BLaER1 (cell line): ENCODE measurements around the gene GPAM.

ENCODE experiments used
- H3K27ac ChIP-seq: shearing (Covaris generic); formaldehyde crosslinking; 2 replicates; pipeline ENCODE4 v1.8.1; 2022
- H3K27me3 ChIP-seq: shearing (Covaris generic); formaldehyde crosslinking; 2 replicates; pipeline ENCODE4 v1.8.1; 2022
- H3K36me3 ChIP-seq: shearing (Covaris generic); formaldehyde crosslinking; 2 replicates; pipeline ENCODE4 v1.8.1; 2022
- H3K4me1 ChIP-seq: shearing (Covaris generic); formaldehyde crosslinking; 2 replicates; pipeline ENCODE4 v1.8.1; 2022
- H3K4me2 ChIP-seq: shearing (Covaris generic); formaldehyde crosslinking; 2 replicates; pipeline ENCODE4 v1.8.1; 2022
- H3K4me3 ChIP-seq: shearing (Covaris generic); formaldehyde crosslinking; 2 replicates; pipeline ENCODE4 v1.8.1; 2022
- H3K9ac ChIP-seq: shearing (Covaris generic); formaldehyde crosslinking; 2 replicates; pipeline ENCODE4 v1.8.1; 2022
- H3K9me3 ChIP-seq: shearing (Covaris generic); formaldehyde crosslinking; 2 replicates; pipeline ENCODE4 v1.8.1; 2022
- H4K20me1 ChIP-seq: shearing (Covaris generic); formaldehyde crosslinking; 2 replicates; pipeline ENCODE4 v1.8.1; 2022
- Cebpa-rat ChIP-seq: shearing (Covaris generic); IDR thresholded peaks from 2 replicates; pipeline ENCODE4 v1.8.1; 2022

The GPAM gene

DNA sequence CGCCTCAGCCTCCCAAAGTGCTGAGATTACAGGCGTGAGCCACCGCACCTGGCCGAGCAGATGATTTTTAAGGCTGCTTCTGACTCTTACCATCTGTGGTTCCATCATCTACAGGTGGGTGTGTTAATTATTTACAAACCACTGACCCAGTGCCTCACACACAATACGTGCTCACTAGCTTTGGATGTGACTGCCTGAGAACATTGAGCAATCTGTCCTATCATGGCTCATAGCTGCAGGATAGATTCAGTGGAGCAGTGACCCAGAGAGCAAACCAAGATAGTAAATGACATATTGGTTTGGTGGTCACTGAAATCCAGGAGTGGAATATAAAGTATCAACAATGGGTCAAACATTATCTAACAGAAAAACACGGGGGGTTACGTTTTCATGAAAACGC, 24.1 kb downstream of the GPAM start:
- H3K27me3 ChIP-seq = no peaks in the 10 kb centered on the region
- no peaks in the 10 kb centered on the region for H4K20me1 ChIP-seq
- H3K9ac ChIP-seq = no peak overlapping the region
- H3K4me2 ChIP-seq = no peak overlapping the region
- H3K4me1 ChIP-seq = no peaks in the 10 kb centered on the region
- no peak overlapping the region for H3K4me3 ChIP-seq
- no peak for TF ChIP-seq Cebpa-rat
- no peak overlapping the region for H3K27ac ChIP-seq
- no peaks in the 10 kb centered on the region for H3K9me3 ChIP-seq
- peaks cover 91% of the 10 kb centered on the region for H3K36me3 ChIP-seq

DNA sequence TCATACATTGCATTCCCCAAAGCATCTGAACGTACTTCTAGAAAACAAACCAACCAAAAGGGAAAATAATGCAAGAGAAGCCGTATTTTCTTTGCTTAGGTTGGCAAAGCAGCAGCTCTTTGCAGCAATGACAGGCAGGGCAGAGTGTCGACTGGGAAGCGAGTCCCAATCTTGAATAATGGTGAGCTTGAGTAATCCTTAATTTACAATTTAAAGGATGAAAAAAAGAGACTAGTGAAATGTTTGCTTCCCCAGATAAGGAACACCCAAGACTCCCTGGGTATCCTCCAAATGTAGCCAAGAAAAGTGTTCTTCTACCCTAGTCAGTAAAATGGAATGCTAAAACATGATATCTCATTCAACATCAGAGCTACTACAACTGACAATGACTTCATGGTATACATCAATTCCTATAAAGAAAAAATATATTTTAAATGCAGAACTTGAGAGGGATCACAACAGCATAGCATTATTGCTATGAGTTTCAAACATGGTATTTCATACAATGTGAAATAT, 32.0 kb downstream of the GPAM start:
- Histone ChIP-seq H4K20me1 (no peaks in the 10 kb centered on the region), H3K27ac (no peak overlapping the region), H3K4me1 (no peaks in the 10 kb centered on the region), H3K4me2 (no peak overlapping the region), H3K27me3 (no peaks in the 10 kb centered on the region), H3K36me3 (peaks cover 43% of the 10 kb centered on the region), H3K4me3 (no peak overlapping the region), H3K9ac (no peak overlapping the region), H3K9me3 (no peaks in the 10 kb centered on the region)
- TF ChIP-seq Cebpa-rat = no peak

DNA sequence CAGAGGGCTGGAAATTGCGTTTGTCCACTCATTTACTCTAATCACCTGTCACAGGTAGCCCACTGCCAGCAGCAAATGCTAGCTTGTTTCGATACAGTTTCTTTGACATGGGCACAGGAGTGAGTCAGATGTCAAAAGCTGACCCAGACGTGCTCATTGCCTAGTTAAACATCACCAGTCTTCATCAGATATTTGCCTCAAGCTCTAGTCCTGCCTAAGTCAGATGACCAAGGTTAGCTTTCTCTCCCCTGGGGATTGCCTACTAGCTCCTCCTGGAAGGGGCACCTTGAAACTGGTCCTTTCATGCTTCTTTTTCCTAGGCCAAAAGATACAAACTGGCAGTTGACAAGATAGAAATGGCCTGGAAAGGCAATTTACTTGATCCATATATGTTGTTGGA, 35.2 kb downstream of the GPAM start:
- Histone ChIP-seq H3K27ac (no peak overlapping the region), H4K20me1 (no peaks in the 10 kb centered on the region), H3K4me2 (no peak overlapping the region), H3K36me3 (peaks cover 11% of the 10 kb centered on the region), H3K9me3 (no peaks in the 10 kb centered on the region), H3K27me3 (no peaks in the 10 kb centered on the region), H3K9ac (no peak overlapping the region), H3K4me1 (no peaks in the 10 kb centered on the region), H3K4me3 (no peak overlapping the region)
- no peak for TF ChIP-seq Cebpa-rat

DNA sequence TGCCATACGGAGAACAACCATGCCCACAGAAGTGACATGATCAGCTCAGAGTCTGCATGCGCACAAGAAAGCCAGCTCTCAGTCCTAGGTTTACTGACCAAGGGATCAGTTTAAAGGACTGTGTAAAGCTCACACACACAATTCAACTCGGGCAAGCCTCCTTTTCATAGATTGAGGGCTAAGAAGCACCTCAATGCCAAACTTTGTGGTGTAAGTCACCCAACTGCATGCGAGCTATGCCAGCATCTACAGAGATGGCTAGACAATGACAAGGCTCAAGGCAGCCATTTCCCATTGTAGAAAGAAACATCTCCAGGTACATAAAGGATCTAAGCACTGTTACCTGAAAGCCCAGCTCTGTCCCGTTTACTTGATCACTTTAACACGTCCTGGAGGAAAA, 36.8 kb downstream of the GPAM start:
- Histone ChIP-seq H3K27ac (no peak overlapping the region), H3K36me3 (no peaks in the 10 kb centered on the region)

DNA sequence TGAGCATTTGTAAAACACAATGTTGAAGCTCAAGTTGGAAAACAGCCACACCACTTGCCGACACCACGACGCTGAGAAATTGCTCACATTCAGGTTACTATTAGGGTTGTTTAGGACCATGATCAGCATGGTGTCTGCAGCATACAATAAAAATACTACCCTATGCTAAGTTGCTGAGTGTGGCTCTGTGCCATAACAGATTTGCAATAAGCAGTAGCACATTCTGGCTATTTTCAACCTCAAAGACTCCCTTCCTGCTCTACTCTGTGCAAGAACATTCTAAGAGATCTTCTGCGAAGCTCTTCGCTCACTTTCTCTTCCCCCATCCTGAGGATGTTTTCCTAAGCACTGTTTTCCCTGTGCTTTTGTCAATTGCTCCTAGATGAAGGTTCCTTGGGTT, 38.3 kb downstream of the GPAM start:
- H3K27ac ChIP-seq = no peak overlapping the region

More for the DNA sequence above, 36.8 kb downstream of the GPAM start:
- Histone ChIP-seq H3K4me3 (no peak overlapping the region), H3K27me3 (no peaks in the 10 kb centered on the region), H3K9ac (no peak overlapping the region), H4K20me1 (no peaks in the 10 kb centered on the region), H3K9me3 (no peaks in the 10 kb centered on the region), H3K4me1 (no peaks in the 10 kb centered on the region), H3K4me2 (no peak overlapping the region)
- no peak for TF ChIP-seq Cebpa-rat

DNA sequence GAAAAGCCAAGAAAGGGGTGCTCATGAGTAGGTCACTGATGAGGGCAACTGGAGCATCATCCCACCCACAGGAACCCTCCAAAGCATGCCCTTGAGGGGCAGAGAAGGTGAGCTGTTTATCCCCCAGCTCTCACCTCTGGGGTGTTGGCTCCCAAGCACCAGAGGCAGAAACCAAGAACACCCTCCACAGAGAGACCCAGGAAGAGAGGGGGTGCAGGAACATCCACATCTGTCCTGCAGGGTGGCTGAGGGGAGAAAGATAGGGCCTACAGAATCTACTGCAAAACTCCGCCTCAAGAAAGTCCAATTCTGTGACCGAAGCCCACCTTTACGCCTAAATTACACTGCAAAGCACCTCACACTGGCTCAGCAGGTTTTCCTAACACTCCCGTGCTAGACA, 40.1 kb downstream of the GPAM start:
- no peaks in the 10 kb centered on the region for H3K4me1 ChIP-seq
- no peaks in the 10 kb centered on the region for H3K36me3 ChIP-seq
- H3K27ac ChIP-seq = no peak overlapping the region
- H3K9me3 ChIP-seq = no peaks in the 10 kb centered on the region
- H4K20me1 ChIP-seq = no peaks in the 10 kb centered on the region
- no peaks in the 10 kb centered on the region for H3K27me3 ChIP-seq
- no peak overlapping the region for H3K9ac ChIP-seq
- no peak overlapping the region for H3K4me2 ChIP-seq
- TF ChIP-seq Cebpa-rat = no peak
- H3K4me3 ChIP-seq = no peak overlapping the region

More for the DNA sequence above, 38.3 kb downstream of the GPAM start:
- no peak overlapping the region for H3K4me2 ChIP-seq
- TF ChIP-seq Cebpa-rat = no peak
- no peak overlapping the region for H3K9ac ChIP-seq
- no peak overlapping the region for H3K4me3 ChIP-seq
- no peaks in the 10 kb centered on the region for H3K36me3 ChIP-seq
- H3K4me1 ChIP-seq = no peaks in the 10 kb centered on the region
- no peaks in the 10 kb centered on the region for H4K20me1 ChIP-seq
- H3K9me3 ChIP-seq = no peaks in the 10 kb centered on the region
- H3K27me3 ChIP-seq = no peaks in the 10 kb centered on the region

DNA sequence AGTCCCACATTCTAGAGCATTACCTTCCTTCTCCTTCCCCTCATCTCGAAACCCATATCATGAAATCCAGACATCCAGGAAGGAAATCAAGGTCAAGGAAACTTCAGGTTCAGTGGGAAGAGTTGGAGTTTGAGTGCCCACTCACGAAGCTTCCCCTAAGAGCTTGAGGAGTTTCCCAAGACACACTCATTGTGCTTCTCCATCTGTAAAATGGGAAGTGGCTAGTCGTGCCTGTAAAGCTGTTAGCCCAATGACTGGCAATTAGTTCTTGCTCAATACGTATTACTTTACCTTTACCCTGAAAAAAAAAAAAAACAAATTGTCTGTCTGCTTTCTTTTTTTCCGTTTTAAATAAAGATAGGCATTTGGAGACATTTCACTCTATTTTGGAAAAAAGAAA, 42.3 kb downstream of the GPAM start:
- no peaks in the 10 kb centered on the region for H4K20me1 ChIP-seq
- H3K27ac ChIP-seq = no peak overlapping the region
- H3K4me3 ChIP-seq = no peak overlapping the region
- H3K4me1 ChIP-seq = peaks cover 7% of the 10 kb centered on the region; the same call in 1 of the 2 replicates
- no peaks in the 10 kb centered on the region for H3K36me3 ChIP-seq
- no peak overlapping the region for H3K4me2 ChIP-seq
- H3K9me3 ChIP-seq = no peaks in the 10 kb centered on the region
- H3K27me3 ChIP-seq = no peaks in the 10 kb centered on the region
- H3K9ac ChIP-seq = no peak overlapping the region
- TF ChIP-seq Cebpa-rat = no peak

DNA sequence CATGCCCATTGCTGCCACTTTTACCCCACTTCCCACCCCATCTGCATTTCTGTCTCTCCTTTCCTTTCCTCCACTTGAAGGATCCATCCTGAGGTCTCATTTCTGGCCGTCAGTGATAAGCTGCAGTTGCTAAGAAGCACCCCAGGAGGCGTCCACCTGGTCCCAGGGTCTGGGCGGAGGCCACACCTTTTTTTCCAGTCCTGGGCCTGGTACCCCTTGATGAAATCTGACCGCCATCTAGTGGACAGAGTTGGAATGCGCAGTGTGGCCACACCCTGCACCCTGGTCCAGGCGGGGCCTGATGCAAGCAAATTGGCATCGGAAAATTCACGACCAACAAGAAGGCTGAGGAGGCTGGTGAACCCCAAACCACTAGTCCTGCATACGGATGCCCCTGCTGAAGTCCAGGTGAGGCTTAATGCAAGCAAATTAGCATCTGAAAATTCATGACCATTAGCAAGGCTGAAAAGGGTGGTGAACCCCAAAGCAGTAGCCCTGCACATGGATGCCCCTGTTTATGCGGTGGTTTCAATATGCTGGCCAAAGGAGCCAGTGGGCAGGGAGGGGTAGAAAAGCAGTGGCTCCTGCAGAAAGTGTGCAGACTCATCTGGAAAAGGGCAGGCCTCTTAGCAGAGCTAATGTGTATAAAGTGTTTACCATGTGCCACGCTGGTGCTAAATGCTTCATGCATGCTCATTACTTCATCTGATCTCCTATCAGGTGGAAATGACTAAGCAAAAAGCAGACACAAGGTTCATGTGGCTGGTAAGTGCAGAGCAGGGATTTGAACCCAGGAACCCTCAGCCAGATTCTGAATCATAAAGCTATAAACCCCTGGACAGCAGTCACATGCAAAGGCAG, 43.2 kb downstream of the GPAM start:
- no peak overlapping the region for H3K4me2 ChIP-seq
- no peaks in the 10 kb centered on the region for H3K9me3 ChIP-seq
- no peak overlapping the region for H3K9ac ChIP-seq
- no peaks in the 10 kb centered on the region for H3K36me3 ChIP-seq
- H3K4me1 ChIP-seq = peaks cover 14% of the 10 kb centered on the region; the same call in 1 of the 2 replicates
- TF ChIP-seq Cebpa-rat = no peak
- no peak overlapping the region for H3K4me3 ChIP-seq
- no peak overlapping the region for H3K27ac ChIP-seq
- H3K27me3 ChIP-seq = no peaks in the 10 kb centered on the region
- no peaks in the 10 kb centered on the region for H4K20me1 ChIP-seq

DNA sequence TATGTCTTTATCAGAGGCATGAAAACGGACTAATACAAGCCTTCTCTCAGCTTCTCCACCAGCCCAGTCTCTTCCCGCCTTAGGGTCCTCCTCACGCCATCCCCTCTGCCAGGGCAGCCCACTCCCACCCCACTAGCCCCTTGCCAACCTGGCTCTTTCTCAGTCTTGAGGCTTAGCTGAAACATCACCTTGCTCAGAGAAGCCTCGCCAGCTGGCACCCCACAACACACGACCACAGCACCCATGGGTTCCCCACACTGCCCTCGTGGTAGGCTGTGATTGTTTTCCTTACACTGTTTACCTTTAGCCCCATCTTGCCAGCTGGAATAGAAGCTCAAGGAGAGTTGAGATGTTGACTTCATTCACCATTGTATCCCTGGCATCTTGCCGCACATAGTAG, 44.4 kb downstream of the GPAM start:
- TF ChIP-seq Cebpa-rat = no peak
- Histone ChIP-seq H3K4me3 (no peak overlapping the region), H3K9ac (no peak overlapping the region), H3K36me3 (no peaks in the 10 kb centered on the region), H3K4me1 (peaks cover 17% of the 10 kb centered on the region), H4K20me1 (no peaks in the 10 kb centered on the region), H3K27me3 (no peaks in the 10 kb centered on the region), H3K27ac (no peak overlapping the region), H3K9me3 (no peaks in the 10 kb centered on the region), H3K4me2 (no peak overlapping the region)

DNA sequence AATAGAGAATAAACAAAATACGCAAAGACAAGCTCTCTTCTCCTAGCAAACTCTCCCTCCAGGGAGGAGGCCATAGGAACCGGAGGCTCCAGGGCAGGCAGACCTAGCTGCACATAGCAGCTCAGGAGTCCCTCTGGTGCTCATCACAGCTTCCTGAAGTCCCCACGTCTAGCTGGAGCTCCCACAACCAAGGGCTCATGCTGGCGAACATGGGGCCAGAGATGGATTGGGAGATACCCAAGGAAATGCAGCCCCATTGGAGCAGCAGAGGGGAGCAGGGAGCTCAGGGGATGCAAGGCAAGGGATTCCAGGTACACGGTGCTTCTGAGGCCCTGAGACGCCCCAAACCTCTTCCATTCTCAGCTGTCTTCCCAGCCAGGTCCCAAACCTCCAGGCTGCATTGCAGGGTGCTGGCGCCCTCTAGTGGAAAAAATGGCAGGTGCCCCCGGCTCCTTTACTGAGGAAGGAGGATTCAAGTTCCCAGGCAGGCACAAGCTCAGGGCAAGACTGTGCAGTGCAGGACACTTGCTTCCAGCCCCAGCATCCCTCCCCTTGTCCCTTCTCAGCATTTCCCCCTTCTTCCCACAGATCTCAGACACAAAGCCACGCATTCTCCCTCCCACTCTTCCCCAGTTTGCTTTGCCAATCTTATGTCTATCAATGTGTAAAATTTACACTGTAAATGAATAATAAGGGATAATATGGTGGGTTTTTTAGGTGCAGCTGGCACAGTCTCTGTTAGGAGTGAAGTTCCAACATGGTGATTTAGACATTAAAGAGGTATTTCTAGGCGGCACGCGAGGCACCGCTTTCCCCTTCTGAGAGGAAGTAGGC, 46.2 kb downstream of the GPAM start:
- no peak overlapping the region for H3K9ac ChIP-seq
- TF ChIP-seq Cebpa-rat = no peak
- no peak overlapping the region for H3K4me2 ChIP-seq
- no peaks in the 10 kb centered on the region for H3K36me3 ChIP-seq
- no peaks in the 10 kb centered on the region for H3K27me3 ChIP-seq
- H3K27ac ChIP-seq = no peak overlapping the region
- H4K20me1 ChIP-seq = no peaks in the 10 kb centered on the region
- no peak overlapping the region for H3K4me3 ChIP-seq
- H3K9me3 ChIP-seq = no peaks in the 10 kb centered on the region
- peaks cover 20% of the 10 kb centered on the region for H3K4me1 ChIP-seq
